GM18517 (cell line): Measurements from ENCODE around the gene LCN1.

ENCODE experiments used
- ATAC-seq: cut with Tn5 transposase; IDR thresholded peaks from one replicate; pipeline ENCODE4 v1.9.1; 2021; ENCODE audit warnings: mild to moderate bottlenecking, moderate library complexity; ENCODE audit not compliant: unreplicated experiment

The LCN1 gene

GRCh38 chr9:135488013-135488330 lies 33.3 kb upstream of the LCN1 start:
- ATAC-seq = no peak

GRCh38 chr9:135488527-135488926 lies 32.7 kb upstream of the LCN1 start:
- no peak for ATAC-seq

- ATAC-seq = no peak
Observed at GRCh38 chr9:135489188-135489906, 31.9 kb upstream of the LCN1 start.

- no peak for ATAC-seq
Observed at GRCh38 chr9:135490166-135490870, 30.9 kb upstream of the LCN1 start.

GRCh38 chr9:135490980-135491464 lies 30.2 kb upstream of the LCN1 start:
- no peak for ATAC-seq

GRCh38 chr9:135491764-135492163 lies 29.5 kb upstream of the LCN1 start:
- no peak for ATAC-seq

- ATAC-seq = no peak
Observed at GRCh38 chr9:135492886-135493669, 28.2 kb upstream of the LCN1 start.

- ATAC-seq = no peak
Observed at GRCh38 chr9:135494791-135495559, 26.3 kb upstream of the LCN1 start.

- no peak for ATAC-seq
Observed at GRCh38 chr9:135498381-135499126, 22.7 kb upstream of the LCN1 start.

GRCh38 chr9:135499326-135500070 lies 21.7 kb upstream of the LCN1 start:
- no peak for ATAC-seq

GRCh38 chr9:135500071-135500524 lies 21.1 kb upstream of the LCN1 start:
- ATAC-seq = no peak

- peak; percentile 53 for ATAC-seq
Observed at GRCh38 chr9:135500525-135501260, 20.5 kb upstream of the LCN1 start, which contains the start of gene MRPS2. MRPS2 (plus strand) TSS chr9:135500682; CDS start chr9:135500711, 29 bp downstream.

GRCh38 chr9:135501261-135502167 lies 19.7 kb upstream of the LCN1 start:
- ATAC-seq = no peak

- ATAC-seq = no peak
Observed at GRCh38 chr9:135502168-135502872, 18.9 kb upstream of the LCN1 start.

- no peak for ATAC-seq
Observed at GRCh38 chr9:135502873-135503321, 18.3 kb upstream of the LCN1 start.

- ATAC-seq = no peak
Observed at GRCh38 chr9:135503371-135504261, 17.6 kb upstream of the LCN1 start.
